ENCODE measurements around the gene COL4A2. TPM values are rescaled to one million over a fixed set of nuclear protein-coding genes. Genes with fewer than 3 reads are reported as not detected.

COL4A2 gene
- total RNA-seq, 1 donor from 2014 or later: 1,736 TPM

GRCh38 chr13:110557610-110558305, 250.7 kb downstream of the COL4A2 start:
- no peaks in the 10 kb centered on the region for H3K36me3 ChIP-seq (ENCODE audit: control insufficient read depth, insufficient read depth, low read length)
- H3K4me3 ChIP-seq (ENCODE audit: low read depth, low read length): no peak overlapping the region
- TF ChIP-seq CTCF (IDR thresholded peaks at IDR 0.05; ENCODE audit: insufficient read depth, low read length, poor library complexity, severe bottlenecking): no peak
- no peaks in the 10 kb centered on the region for H3K27me3 ChIP-seq (ENCODE audit: control insufficient read depth, insufficient read depth, low read length)
- DNase-seq (ENCODE audit: low read depth): no peak

- Histone ChIP-seq H3K4me3 (ENCODE audit: low read depth, low read length) (no peak overlapping the region), H3K36me3 (ENCODE audit: control insufficient read depth, insufficient read depth, low read length) (no peaks in the 10 kb centered on the region), H3K27me3 (ENCODE audit: control insufficient read depth, insufficient read depth, low read length) (peaks cover 2% of the 10 kb centered on the region)
- no peak for DNase-seq (ENCODE audit: low read depth)
- TF ChIP-seq CTCF (IDR thresholded peaks at IDR 0.05; ENCODE audit: insufficient read depth, low read length, poor library complexity, severe bottlenecking): no peak
Measured at GRCh38 chr13:110559429-110559943, 252.4 kb downstream of the COL4A2 start.

GRCh38 chr13:110559986-110560385, 252.9 kb downstream of the COL4A2 start:
- TF ChIP-seq CTCF (IDR thresholded peaks at IDR 0.05; ENCODE audit: insufficient read depth, low read length, poor library complexity, severe bottlenecking): no peak
- H3K36me3 ChIP-seq (ENCODE audit: control insufficient read depth, insufficient read depth, low read length): no peaks in the 10 kb centered on the region
- peaks cover 2% of the 10 kb centered on the region for H3K27me3 ChIP-seq (ENCODE audit: control insufficient read depth, insufficient read depth, low read length)
- no peak for DNase-seq (ENCODE audit: low read depth)
- H3K4me3 ChIP-seq (ENCODE audit: low read depth, low read length): no peak overlapping the region

GRCh38 chr13:110560601-110561343, 253.7 kb downstream of the COL4A2 start:
- DNase-seq (ENCODE audit: low read depth): no peak
- TF ChIP-seq CTCF (IDR thresholded peaks at IDR 0.05; ENCODE audit: insufficient read depth, low read length, poor library complexity, severe bottlenecking): no peak

GRCh38 chr13:110561344-110562035, 254.4 kb downstream of the COL4A2 start, which contains the start of gene RAB20:
Gene RAB20 (minus strand): TSS chr13:110561722. CDS start chr13:110561519, 203 bp downstream.
- peak; percentile 21 for DNase-seq (ENCODE audit: low read depth)
- Histone ChIP-seq H3K4me3 (ENCODE audit: low read depth, low read length) (peak within 1 kb of the TSS; percentile 77), H3K36me3 (ENCODE audit: control insufficient read depth, insufficient read depth, low read length) (no peaks in the 10 kb centered on the region), H3K27me3 (ENCODE audit: control insufficient read depth, insufficient read depth, low read length) (peaks cover 2% of the 10 kb centered on the region)
- no peak for TF ChIP-seq CTCF (IDR thresholded peaks at IDR 0.05; ENCODE audit: insufficient read depth, low read length, poor library complexity, severe bottlenecking)

More at GRCh38 chr13:110560601-110561343, 253.7 kb downstream of the COL4A2 start:
- Histone ChIP-seq H3K4me3 (ENCODE audit: low read depth, low read length) (peak overlapping the region; percentile 77), H3K27me3 (ENCODE audit: control insufficient read depth, insufficient read depth, low read length) (peaks cover 2% of the 10 kb centered on the region), H3K36me3 (ENCODE audit: control insufficient read depth, insufficient read depth, low read length) (no peaks in the 10 kb centered on the region)
